DOHH2 (cell line): ENCODE data around the gene NCKAP5.

Experiments used
- CTCF ChIP-seq: fragments of 200-600 bp; sonication (generic); IDR thresholded peaks from one replicate; pipeline ENCODE4 v1.5.1; 2014; ENCODE audit warnings: antibody characterized with exemption, mild to moderate bottlenecking, low read depth, low read length; ENCODE audit not compliant: poor library complexity, severe bottlenecking
- EZH2phosphoT487 ChIP-seq: fragments of 200-600 bp; sonication (generic); IDR thresholded peaks from 2 replicates; pipeline ENCODE4 v1.6.1; 2017; ENCODE audit warnings: borderline replicate concordance, mild to moderate bottlenecking, antibody characterized with exemption, low read length, moderate library complexity, mixed read lengths

- TF ChIP-seq CTCF (no peak), EZH2phosphoT487 (no peak)
Observed at GRCh38 chr2:133568598-133568997, 335 bp upstream of the NCKAP5 start.
